IMR-90 (cell line): ENCODE data around the gene CD93. TPM values are rescaled to one million over a fixed set of nuclear protein-coding genes. Genes with fewer than 3 reads are reported as not detected.

Experiments
- ATAC-seq: fragments of 200-7000 bp; cut with Tn5 transposase; 2 replicates; pipeline ENCODE4 v1.9.1; 2020; ENCODE audit warnings: low read depth, mild to moderate bottlenecking, moderate library complexity
- BruUV-seq: library from RNA; stranded (reverse); fragments of 400-500 nt; replicated peaks from 2 replicates; lab custom pipeline; 2021; lab: Mats Ljungman, UMichigan
- CTCF ChIA-PET: fragments of 300-600 bp; formaldehyde crosslinking; extraction: SDS; loops from one replicate; lab custom pipeline; 2021; ENCODE audit warnings: antibody characterized with exemption; lab: Yijun Ruan, JAX
- POLR2A ChIA-PET: fragments of 300-600 bp; sonication (Branson Sonifier 250); formaldehyde crosslinking; loops from one replicate; lab custom pipeline; 2022; ENCODE audit warnings: antibody characterized with exemption; ENCODE audit not compliant: unreplicated experiment; lab: Charles Lee
- DNase-seq: peaks from one replicate; pipeline ENCODE4 v3.0.0; 2013
- H2AFZ ChIP-seq: replicated peaks from 2 replicates; pipeline ENCODE3; 2013; ENCODE audit warnings: low read length, mild to moderate bottlenecking; ENCODE audit not compliant: poor library complexity
- H2AK5ac ChIP-seq: 2 replicates; pipeline ENCODE4 v1.6.1; 2013; ENCODE audit warnings: low read depth, low read length, inconsistent platforms
- H2AK9ac ChIP-seq: replicated peaks from 2 replicates; pipeline ENCODE3; 2013; ENCODE audit warnings: mild to moderate bottlenecking, low read depth, low read length, moderate library complexity; ENCODE audit not compliant: poor library complexity
- H2BK120ac ChIP-seq: 2 replicates; pipeline ENCODE4 v1.6.1; 2013; ENCODE audit warnings: low read depth, low read length, inconsistent platforms
- H2BK15ac ChIP-seq: 3 replicates; pipeline ENCODE4 v1.6.1; 2013; ENCODE audit warnings: low read depth, low read length, inconsistent platforms
- H2BK20ac ChIP-seq: 2 replicates; pipeline ENCODE4 v1.6.1; 2013; ENCODE audit warnings: low read depth, mild to moderate bottlenecking, inconsistent platforms, low read length, moderate library complexity
- H2BK5ac ChIP-seq: 2 replicates; pipeline ENCODE4 v1.6.1; 2013; ENCODE audit warnings: mild to moderate bottlenecking, low read depth, low read length, inconsistent platforms; ENCODE audit not compliant: poor library complexity, severe bottlenecking
- H3K14ac ChIP-seq: replicated peaks from 2 replicates; pipeline ENCODE4 v1.6.1; 2013; ENCODE audit warnings: low read depth, low read length, inconsistent platforms
- H3K18ac ChIP-seq: 2 replicates; pipeline ENCODE4 v1.6.1; 2013; ENCODE audit warnings: low read depth, low read length, control low read depth
- H3K23ac ChIP-seq: 2 replicates; pipeline ENCODE4 v1.6.1; 2013; ENCODE audit warnings: low read depth, low read length, inconsistent platforms
- H3K27ac ChIP-seq: 2 replicates; pipeline ENCODE4 v1.5.1; 2013; ENCODE audit warnings: mild to moderate bottlenecking, control low read depth, low read length; ENCODE audit not compliant: insufficient read depth
- H3K27me3 ChIP-seq: 2 replicates; pipeline ENCODE4 v1.6.1; 2013; ENCODE audit warnings: low read length; ENCODE audit not compliant: control insufficient read depth, insufficient read depth
- H3K36me3 ChIP-seq: 2 replicates; pipeline ENCODE4 v1.6.1; 2013; ENCODE audit warnings: low read length, mixed read lengths; ENCODE audit not compliant: control insufficient read depth, insufficient read depth
- H3K4ac ChIP-seq: 2 replicates; pipeline ENCODE4 v1.6.1; 2013; ENCODE audit warnings: low read depth, low read length, inconsistent platforms
- H3K4me1 ChIP-seq: 2 replicates; pipeline ENCODE4 v1.6.1; 2013; ENCODE audit warnings: low read length, mixed read lengths; ENCODE audit not compliant: control insufficient read depth, insufficient read depth
- H3K4me2 ChIP-seq: 2 replicates; pipeline ENCODE4 v1.6.1; 2013; ENCODE audit warnings: low read depth, mild to moderate bottlenecking, control low read depth, low read length, moderate library complexity
- H3K4me3 ChIP-seq: 2 replicates; pipeline ENCODE4 v1.5.1; 2013; ENCODE audit warnings: low read depth, mild to moderate bottlenecking, control low read depth, low read length, moderate library complexity; ENCODE audit not compliant: insufficient read depth
- H3K56ac ChIP-seq: 2 replicates; pipeline ENCODE4 v1.6.1; 2013; ENCODE audit warnings: low read length, inconsistent platforms; ENCODE audit not compliant: insufficient read depth; ENCODE audit errors: extremely low read depth
- H3K79me1 ChIP-seq, 2 experiments: 2 replicates each; pipeline ENCODE4 v1.6.1; 2013; ENCODE audit warnings: low read length in 2 of 2, inconsistent platforms in 1 of 2, low read depth in 1 of 2
- H3K9ac ChIP-seq: 2 replicates; pipeline ENCODE4 v1.6.1; 2013; ENCODE audit warnings: low read depth, low read length, control low read depth
- H3K9me1 ChIP-seq: 2 replicates; pipeline ENCODE4 v1.6.1; 2013; ENCODE audit warnings: low read length, inconsistent platforms; ENCODE audit not compliant: insufficient read depth
- H3K9me3 ChIP-seq: 2 replicates; pipeline ENCODE4 v1.6.1; 2013; ENCODE audit warnings: low read length; ENCODE audit not compliant: control insufficient read depth, insufficient read depth
- H4K20me1 ChIP-seq: 2 replicates; pipeline ENCODE4 v1.6.1; 2013; ENCODE audit warnings: low read length, inconsistent platforms; ENCODE audit not compliant: insufficient read depth
- H4K5ac ChIP-seq: 2 replicates; pipeline ENCODE4 v1.6.1; 2013; ENCODE audit warnings: mild to moderate bottlenecking, low read depth, low read length, control low read depth
- H4K8ac ChIP-seq, 2 experiments: 2 replicates each; pipeline ENCODE4 v1.6.1; 2013; ENCODE audit warnings: low read depth in 2 of 2, low read length in 2 of 2, control low read depth in 1 of 2, inconsistent platforms in 1 of 2
- H4K91ac ChIP-seq: 2 replicates; pipeline ENCODE4 v1.6.1; 2013; ENCODE audit warnings: low read depth, low read length, inconsistent platforms; ENCODE audit not compliant: insufficient read depth
- BHLHE40 ChIP-seq: fragments of 150-350 bp; IDR thresholded peaks from 2 replicates; pipeline ENCODE4 v1.6.1; 2016; ENCODE audit warnings: mild to moderate bottlenecking, low read depth, low read length
- CEBPB ChIP-seq: IDR thresholded peaks from 2 replicates; pipeline ENCODE4 v1.6.1; 2012; ENCODE audit warnings: low read depth, low read length, improper control_type of control experiment
- CHD1 ChIP-seq: IDR thresholded peaks from 2 replicates; pipeline ENCODE4 v1.6.1; 2012; ENCODE audit warnings: low read depth, low read length, improper control_type of control experiment
- FOS ChIP-seq: fragments of 150-350 bp; IDR thresholded peaks from 2 replicates; pipeline ENCODE4 v1.6.1; 2016; ENCODE audit warnings: low read depth, low read length
- MAFK ChIP-seq: IDR thresholded peaks from 2 replicates; pipeline ENCODE4 v1.6.1; 2012; ENCODE audit warnings: low read depth, low read length, improper control_type of control experiment
- MAZ ChIP-seq: IDR thresholded peaks from 2 replicates; pipeline ENCODE4 v1.6.1; 2012; ENCODE audit warnings: low read depth, mild to moderate bottlenecking, low read length, improper control_type of control experiment, moderate library complexity, borderline replicate concordance
- MXI1 ChIP-seq: IDR thresholded peaks from 2 replicates; pipeline ENCODE4 v1.6.1; 2012; ENCODE audit warnings: low read depth, mild to moderate bottlenecking, low read length, moderate library complexity, borderline replicate concordance
- NFE2L2 ChIP-seq: fragments of 150-350 bp; IDR thresholded peaks from 2 replicates; pipeline ENCODE4 v1.6.1; 2016; ENCODE audit warnings: low read depth, mild to moderate bottlenecking, low read length
- POLR2A ChIP-seq: IDR thresholded peaks from 2 replicates; pipeline ENCODE4 v1.6.1; 2012; ENCODE audit warnings: mild to moderate bottlenecking, low read depth, low read length
- RAD21 ChIP-seq: IDR thresholded peaks from 2 replicates; pipeline ENCODE4 v1.6.1; 2012; ENCODE audit warnings: low read length, improper control_type of control experiment
- RCOR1 ChIP-seq: IDR thresholded peaks from 2 replicates; pipeline ENCODE4 v1.6.1; 2012; ENCODE audit warnings: mild to moderate bottlenecking, low read length, improper control_type of control experiment; ENCODE audit not compliant: insufficient replicate concordance
- RFX5 ChIP-seq: IDR thresholded peaks from 2 replicates; pipeline ENCODE4 v1.8.0; 2012; ENCODE audit warnings: low read depth, mild to moderate bottlenecking, low read length, moderate library complexity
- SMC3 ChIP-seq: fragments of 150-350 bp; IDR thresholded peaks from 2 replicates; pipeline ENCODE4 v1.6.1; 2016; ENCODE audit warnings: low read depth, mild to moderate bottlenecking, antibody characterized with exemption, low read length, moderate library complexity
- USF2 ChIP-seq: fragments of 150-350 bp; IDR thresholded peaks from 2 replicates; pipeline ENCODE4 v1.6.1; 2017; ENCODE audit warnings: mild to moderate bottlenecking, antibody characterized with exemption, low read length, low read depth
- WGBS, 2 experiments: methylation state at CpG; one replicate each; pipeline versions ENCODE4 v1.1.5 to v1.1.7; 2013; ENCODE audit warnings: missing lambda C conversion rate in 2 of 2; ENCODE audit not compliant: insufficient read length in 1 of 2; ENCODE audit errors: extremely low coverage in 2 of 2; 5-methylcytosine and 5-hydroxymethylcytosine counted together
- dilution Hi-C: fragments of 300-500 bp; cut with HindIII; formaldehyde crosslinking; loops from one replicate; pipeline ENCODE4 v1.14.3; 2018; ENCODE audit warnings: low sequenced_read_pairs; ENCODE audit not compliant: unreplicated experiment
- in situ Hi-C: fragments of 300-500 bp; cut with MboI; formaldehyde crosslinking; loops from 3 replicates; pipeline ENCODE4 v1.14.3; 2019; ENCODE audit warnings: low sequenced_read_pairs, inconsistent platforms, mixed read lengths
- intact Hi-C: fragments of 100-400 bp; cut with micrococcal nuclease; formaldehyde crosslinking; loops from 2 replicates; pipeline ENCODE4 v1.10.0; 2022
- polyA plus RNA-seq, 3 experiments: library from polyadenylated mRNA; depleted of rRNA; stranded (reverse); fragments of >200 nt; gene quantifications; 2 replicates each; pipeline ENCODE4 v1.2.3, GENCODE V29; 2012; ENCODE audit warnings: low replicate concordance in 1 of 3
- total RNA-seq: library from RNA; depleted of rRNA; stranded (reverse); fragments of >200 nt; gene quantifications from 2 replicates; pipeline ENCODE4 v1.2.3, GENCODE V29; 2012
- TF ChIP-seq, protein P1 (sequence below): conservative IDR thresholded peaks from 2 replicates; pipeline ENCODE4 v1.5.1; 2012; ENCODE audit warnings: mild to moderate bottlenecking, low read depth, low read length, improper control_type of control experiment

Gene CD93
- total and polyA plus RNA-seq, 2 of the 4 experiments (the other 2 are of a cell fraction) = under 0.01 to 0.02 TPM

- TF ChIP-seq USF2 = no peak
Observed at GRCh38 chr20:23086056-23086566, at the start of gene CD93 (continued).

- H4K20me1 ChIP-seq = no peaks in the 10 kb centered on the region
- H2AK9ac ChIP-seq = no peak overlapping the region
- ChIA-PET POLR2A (no interaction called here), CTCF (no interaction called here)
- H3K23ac ChIP-seq = no peak overlapping the region
- 60% methylated on average over 1 of the region's 8 CpGs; no CpG with 5 or more reads in 1 of the 2 experiments for WGBS, 2 experiments
- DNase-seq = no peak
- H3K18ac ChIP-seq = no peak overlapping the region
- H3K4me3 ChIP-seq = no peak overlapping the region
- BruUV-seq = no TSS peak
- H2BK20ac ChIP-seq = no peak overlapping the region
- no peaks in the 10 kb centered on the region for H3K27me3 ChIP-seq
- dilution Hi-C loops (no loop called here), intact Hi-C loops (no loop called here), in situ Hi-C loops (no loop called here)
- H2AFZ ChIP-seq = no peak overlapping the region
- no peak overlapping the region for H2AK5ac ChIP-seq
- no peaks in the 10 kb centered on the region for H3K4me1 ChIP-seq
- no peaks in the 10 kb centered on the region for H3K36me3 ChIP-seq
- no peak overlapping the region for H3K14ac ChIP-seq
- H3K9me1 ChIP-seq = no peaks in the 10 kb centered on the region
- no peak overlapping the region for H3K9ac ChIP-seq
- no peak overlapping the region for H3K27ac ChIP-seq
- no peak overlapping the region for H4K5ac ChIP-seq
- H4K8ac ChIP-seq = no peak overlapping the region
- no peak overlapping the region for H3K4ac ChIP-seq
- no peak overlapping the region for H2BK5ac ChIP-seq
- ATAC-seq = no peak
- no peak overlapping the region for H2BK15ac ChIP-seq
- H3K56ac ChIP-seq = no peak overlapping the region
- no peak overlapping the region for H4K91ac ChIP-seq
- H2BK120ac ChIP-seq = no peak overlapping the region
- H3K9me3 ChIP-seq = no peaks in the 10 kb centered on the region
- H3K79me1 ChIP-seq = no peaks in the 10 kb centered on the region
- no peak overlapping the region for H3K4me2 ChIP-seq
- TF ChIP-seq RCOR1 = no peak
- no peak for TF ChIP-seq USF2
- TF ChIP-seq RFX5 = no peak
- no peak for TF ChIP-seq BHLHE40
- no peak for TF ChIP-seq CEBPB
- no peak for TF ChIP-seq FOS
- TF ChIP-seq, protein P1, sequence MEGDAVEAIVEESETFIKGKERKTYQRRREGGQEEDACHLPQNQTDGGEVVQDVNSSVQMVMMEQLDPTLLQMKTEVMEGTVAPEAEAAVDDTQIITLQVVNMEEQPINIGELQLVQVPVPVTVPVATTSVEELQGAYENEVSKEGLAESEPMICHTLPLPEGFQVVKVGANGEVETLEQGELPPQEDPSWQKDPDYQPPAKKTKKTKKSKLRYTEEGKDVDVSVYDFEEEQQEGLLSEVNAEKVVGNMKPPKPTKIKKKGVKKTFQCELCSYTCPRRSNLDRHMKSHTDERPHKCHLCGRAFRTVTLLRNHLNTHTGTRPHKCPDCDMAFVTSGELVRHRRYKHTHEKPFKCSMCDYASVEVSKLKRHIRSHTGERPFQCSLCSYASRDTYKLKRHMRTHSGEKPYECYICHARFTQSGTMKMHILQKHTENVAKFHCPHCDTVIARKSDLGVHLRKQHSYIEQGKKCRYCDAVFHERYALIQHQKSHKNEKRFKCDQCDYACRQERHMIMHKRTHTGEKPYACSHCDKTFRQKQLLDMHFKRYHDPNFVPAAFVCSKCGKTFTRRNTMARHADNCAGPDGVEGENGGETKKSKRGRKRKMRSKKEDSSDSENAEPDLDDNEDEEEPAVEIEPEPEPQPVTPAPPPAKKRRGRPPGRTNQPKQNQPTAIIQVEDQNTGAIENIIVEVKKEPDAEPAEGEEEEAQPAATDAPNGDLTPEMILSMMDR = no peak
- TF ChIP-seq MAZ = no peak
- no peak for TF ChIP-seq MXI1
- TF ChIP-seq CHD1 = no peak
- TF ChIP-seq MAFK = no peak
- no peak for TF ChIP-seq POLR2A
- TF ChIP-seq NFE2L2 = no peak
- no peak for TF ChIP-seq RAD21
- no peak for TF ChIP-seq SMC3
Observed at GRCh38 chr20:23133560-23133998, 47.5 kb upstream of the CD93 start.
